Fibroblast of the aortic adventitia (primary cell): Measurements from ENCODE around the gene AFAP1. TPM values are rescaled to one million over a fixed set of nuclear protein-coding genes. Genes with fewer than 3 reads are reported as not detected.

Source experiments
- DNase-seq: peaks from one replicate; pipeline ENCODE4 v3.0.0-alpha.2; 2010; ENCODE audit warnings: low read depth
- H3K4me3 ChIP-seq: 2 replicates; pipeline ENCODE4 v1.5.1; 2011; ENCODE audit warnings: low read depth, mild to moderate bottlenecking, control low read depth, low read length, moderate library complexity
- CTCF ChIP-seq: IDR thresholded peaks from 2 replicates; pipeline ENCODE4 v1.5.1; 2011; ENCODE audit warnings: mild to moderate bottlenecking, low read length, control low read depth, inconsistent platforms; ENCODE audit not compliant: insufficient read depth
- total RNA-seq: library from RNA; depleted of rRNA; stranded (reverse); fragments of >200 nt; gene quantifications from 2 replicates; pipeline ENCODE4 v1.2.3, GENCODE V29; 2012; ENCODE audit warnings: low replicate concordance

AFAP1 gene
- total RNA-seq, 1 donor, result 66.0 TPM

DNA sequence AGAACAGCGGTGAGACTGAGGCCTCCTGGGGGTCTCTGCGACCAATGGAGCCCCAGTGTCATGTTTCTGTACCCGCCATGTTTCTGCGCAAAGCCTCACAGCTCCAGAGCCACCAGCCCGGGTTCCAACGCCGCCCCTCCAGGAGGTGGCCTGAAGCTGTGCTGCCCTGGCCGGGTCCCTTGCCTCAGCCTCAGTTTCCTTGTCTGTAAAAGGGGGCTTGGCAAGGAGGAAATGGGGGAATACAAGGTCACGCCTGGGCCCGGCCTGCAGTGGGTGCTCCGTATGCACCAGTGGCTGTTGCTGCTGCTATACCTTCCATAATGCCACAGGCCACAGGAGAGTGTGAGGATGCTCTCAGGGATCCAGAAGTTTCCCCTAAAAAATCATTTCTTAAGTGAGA, 229.5 kb downstream of the AFAP1 start:
- H3K4me3 ChIP-seq, result no peak overlapping the region
- no peak for DNase-seq
- no peak for TF ChIP-seq CTCF

DNA sequence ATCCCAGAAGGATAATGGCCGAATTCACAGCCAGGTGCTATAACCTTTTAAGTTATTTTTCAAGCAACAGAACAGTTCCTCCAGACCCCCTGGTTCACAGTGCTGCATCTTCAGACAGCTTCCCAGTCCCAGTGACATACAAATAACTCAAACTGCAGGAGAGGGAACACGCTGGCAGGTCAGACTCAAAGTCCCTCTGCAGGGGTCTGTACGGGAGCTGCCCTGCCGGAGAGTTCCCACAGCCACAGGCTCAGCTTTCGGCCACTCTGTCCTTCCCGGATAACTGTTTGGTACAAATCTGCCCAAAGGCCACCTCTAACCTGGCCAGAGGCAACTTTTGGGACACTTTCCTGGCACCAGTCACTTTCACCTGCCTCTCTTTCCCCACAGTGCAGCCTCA, 230.2 kb downstream of the AFAP1 start:
- no peak for DNase-seq
- no peak for TF ChIP-seq CTCF
- H3K4me3 ChIP-seq, result no peak overlapping the region

DNA sequence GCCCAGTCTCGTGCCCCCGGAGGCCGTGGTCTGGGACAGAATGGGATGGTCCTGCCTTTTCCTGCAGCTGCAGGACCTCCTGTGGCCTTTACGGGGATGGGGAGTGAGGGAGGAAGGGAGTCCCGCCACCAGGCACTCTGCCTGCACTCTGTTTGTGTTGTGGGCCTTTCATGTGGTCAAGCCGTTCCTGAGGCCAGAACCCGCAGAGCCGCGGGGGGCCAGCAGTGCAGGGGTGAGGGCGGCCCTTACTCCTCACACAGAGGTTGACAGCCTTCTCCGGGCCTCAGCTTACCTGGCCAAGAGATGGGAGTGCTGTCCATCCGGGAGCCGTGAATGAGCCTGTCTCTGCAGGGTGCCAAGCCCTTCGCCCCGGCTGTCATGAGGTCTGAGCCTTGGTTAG, 230.7 kb downstream of the AFAP1 start:
- no peak for DNase-seq
- no peak overlapping the region for H3K4me3 ChIP-seq
- no peak for TF ChIP-seq CTCF

Other genes starting within 250 kb of the AFAP1 start
- gene ABLIM2, start 219.0 kb upstream of the AFAP1 start, total RNA-seq, result under 0.01 TPM in 1 of 2 replicates, not detected in the other